Neutrophil (primary cell): ENCODE data around the gene SLC25A39.

Experiments used
- H3K27ac ChIP-seq: fragments of 200-600 bp; sonication (generic); 2 replicates; pipeline ENCODE4 v1.5.1; 2016; ENCODE audit warnings: mild to moderate bottlenecking, moderate library complexity
- H3K27me3 ChIP-seq: fragments of 200-600 bp; sonication (generic); 2 replicates; pipeline ENCODE4 v1.6.0; 2016; ENCODE audit warnings: mild to moderate bottlenecking
- H3K36me3 ChIP-seq: fragments of 200-600 bp; sonication (generic); 2 replicates; pipeline ENCODE4 v1.5.1; 2017
- H3K4me1 ChIP-seq, 2 experiments: fragments of 200-600 bp in 1 of 2; sonication (generic) in 1 of 2; 1 replicate in 1 of 2; 2 replicates in 1 of 2; pipeline versions ENCODE4 v1.5.1 to v1.6.1; 2013 to 2016; ENCODE audit warnings: low read depth in 1 of 2, low read length in 1 of 2, mild to moderate bottlenecking in 1 of 2, moderate library complexity in 1 of 2; ENCODE audit not compliant: control insufficient read depth in 1 of 2, insufficient read depth in 1 of 2
- H3K4me3 ChIP-seq, 2 experiments: fragments of 200-600 bp in 1 of 2; sonication (generic) in 1 of 2; 1 replicate in 1 of 2; 2 replicates in 1 of 2; pipeline ENCODE4 v1.5.1; 2013 to 2016; ENCODE audit warnings: low read depth in 1 of 2, low read length in 1 of 2, mild to moderate bottlenecking in 1 of 2, moderate library complexity in 1 of 2
- H3K9me3 ChIP-seq: fragments of 200-600 bp; sonication (generic); 2 replicates; pipeline ENCODE4 v1.5.1; 2016
- TF ChIP-seq, protein P1 (sequence below): fragments of 200-600 bp; sonication (generic); IDR thresholded peaks from 2 replicates; pipeline ENCODE4 v1.5.1; 2016; ENCODE audit warnings: antibody characterized with exemption

Gene SLC25A39

DNA sequence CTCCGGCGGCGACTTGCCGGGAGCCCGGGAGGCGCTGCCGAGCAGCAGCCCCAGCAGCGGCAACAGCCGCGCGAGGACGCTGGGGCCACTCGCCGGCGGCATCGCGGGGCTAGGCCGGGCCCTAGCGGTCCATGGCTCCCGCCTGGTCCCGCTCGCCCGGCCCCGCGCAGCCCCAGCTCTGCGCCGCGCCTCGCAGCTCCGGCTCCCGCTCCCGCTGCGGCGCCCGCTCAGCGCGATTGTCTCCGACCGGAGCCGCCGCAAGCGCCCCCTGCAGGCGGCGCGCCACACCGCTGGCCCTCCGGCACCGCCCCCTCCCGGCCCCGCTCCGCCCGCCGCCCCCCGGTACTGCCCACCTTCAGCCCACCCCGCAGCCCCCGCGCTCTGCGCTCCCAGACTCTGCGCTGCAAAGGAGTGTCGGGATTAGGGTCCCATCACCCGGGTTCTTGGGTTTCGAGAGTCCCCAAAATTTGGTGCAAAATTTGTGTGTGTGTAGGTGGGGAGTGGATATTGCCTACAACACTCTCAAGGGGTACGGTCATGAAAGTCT, 39.1 kb upstream of the SLC25A39 start, which contains the start of gene FAM171A2:
Gene FAM171A2, minus strand, starts transcription at position 241 of the 547 bp plus-strand sequence. Its CDS starts 139 bp downstream, at position 102.
- TF ChIP-seq, protein P1, sequence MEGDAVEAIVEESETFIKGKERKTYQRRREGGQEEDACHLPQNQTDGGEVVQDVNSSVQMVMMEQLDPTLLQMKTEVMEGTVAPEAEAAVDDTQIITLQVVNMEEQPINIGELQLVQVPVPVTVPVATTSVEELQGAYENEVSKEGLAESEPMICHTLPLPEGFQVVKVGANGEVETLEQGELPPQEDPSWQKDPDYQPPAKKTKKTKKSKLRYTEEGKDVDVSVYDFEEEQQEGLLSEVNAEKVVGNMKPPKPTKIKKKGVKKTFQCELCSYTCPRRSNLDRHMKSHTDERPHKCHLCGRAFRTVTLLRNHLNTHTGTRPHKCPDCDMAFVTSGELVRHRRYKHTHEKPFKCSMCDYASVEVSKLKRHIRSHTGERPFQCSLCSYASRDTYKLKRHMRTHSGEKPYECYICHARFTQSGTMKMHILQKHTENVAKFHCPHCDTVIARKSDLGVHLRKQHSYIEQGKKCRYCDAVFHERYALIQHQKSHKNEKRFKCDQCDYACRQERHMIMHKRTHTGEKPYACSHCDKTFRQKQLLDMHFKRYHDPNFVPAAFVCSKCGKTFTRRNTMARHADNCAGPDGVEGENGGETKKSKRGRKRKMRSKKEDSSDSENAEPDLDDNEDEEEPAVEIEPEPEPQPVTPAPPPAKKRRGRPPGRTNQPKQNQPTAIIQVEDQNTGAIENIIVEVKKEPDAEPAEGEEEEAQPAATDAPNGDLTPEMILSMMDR: peak; percentile 87
- H3K4me3 ChIP-seq: peak within 1 kb of the TSS; percentile 51 to 64
- H3K27ac ChIP-seq: no peak within 1 kb of the TSS
- peaks cover 98% of the 10 kb centered on the region for H3K27me3 ChIP-seq
- no peaks in the 10 kb centered on the region for H3K36me3 ChIP-seq
- no peaks in the 10 kb centered on the region for H3K9me3 ChIP-seq
- peaks cover 6 to 14% of the 10 kb centered on the region in 2 experiments for H3K4me1 ChIP-seq

DNA sequence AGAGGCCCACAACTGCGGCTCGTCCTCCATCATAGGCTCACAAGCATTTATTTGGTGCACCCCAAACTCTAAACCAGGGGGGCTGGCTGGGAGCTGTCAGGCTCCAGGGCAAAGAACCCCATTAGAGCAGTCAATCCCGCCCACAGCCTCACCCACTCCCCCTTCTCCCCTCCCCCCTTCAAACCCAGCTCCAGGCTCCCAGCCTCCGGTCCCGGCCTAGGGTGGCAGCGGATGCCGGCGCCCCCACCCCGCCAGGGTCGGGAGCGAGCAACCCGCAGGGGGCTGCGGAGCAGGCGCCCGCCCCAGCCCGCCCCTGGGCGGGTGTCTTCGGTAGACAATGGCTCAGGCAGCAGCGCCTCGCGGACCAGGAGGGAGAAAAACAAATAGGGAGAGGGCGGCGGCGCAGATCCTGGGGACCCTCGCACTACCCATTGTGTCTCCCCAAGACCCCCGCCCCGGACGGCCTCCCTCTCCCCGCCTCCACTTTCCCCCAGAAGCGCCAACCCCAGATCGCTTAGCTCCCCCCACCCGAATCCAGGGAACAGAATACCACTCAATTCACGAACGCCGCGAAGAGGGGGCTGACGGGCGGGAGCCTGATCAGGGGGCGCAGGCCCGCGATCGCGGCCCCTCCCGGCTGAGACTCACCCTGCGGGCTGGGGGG, 38.5 kb upstream of the SLC25A39 start:
- peaks cover 6 to 14% of the 10 kb centered on the region in 2 experiments for H3K4me1 ChIP-seq
- peak overlapping the region; percentile 51 to 64 for H3K4me3 ChIP-seq
- H3K9me3 ChIP-seq: no peaks in the 10 kb centered on the region
- no peaks in the 10 kb centered on the region for H3K36me3 ChIP-seq
- TF ChIP-seq, protein P1: no peak
- H3K27me3 ChIP-seq: peaks cover 93% of the 10 kb centered on the region
- no peak overlapping the region for H3K27ac ChIP-seq

DNA sequence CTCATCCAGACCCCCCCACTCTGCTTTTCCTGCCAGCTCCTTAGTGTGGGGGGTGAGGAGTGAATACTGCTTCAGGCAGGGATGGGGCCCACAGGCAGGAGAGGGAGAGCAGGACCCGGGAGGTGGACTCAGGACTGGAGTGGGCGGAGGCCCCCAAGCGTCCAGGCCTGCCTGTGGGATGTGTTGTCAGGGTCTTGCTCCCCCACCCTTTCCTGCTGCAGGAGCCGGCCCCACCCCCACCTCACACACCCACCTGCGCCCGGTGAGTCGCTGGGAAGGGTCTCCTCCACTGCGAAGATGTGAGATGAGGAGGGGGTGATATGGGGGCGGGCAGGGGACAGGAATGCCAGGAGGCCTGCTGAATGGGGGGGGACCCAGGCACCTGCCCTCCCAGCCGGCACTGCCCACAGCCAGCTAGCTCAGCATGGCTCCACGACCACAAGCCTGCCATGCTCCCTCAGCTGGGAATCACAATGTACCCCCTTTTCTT, 37.9 kb upstream of the SLC25A39 start:
- Histone ChIP-seq H3K27me3 (peaks cover 89% of the 10 kb centered on the region), H3K4me1 (peaks cover 6 to 14% of the 10 kb centered on the region in 2 experiments), H3K36me3 (no peaks in the 10 kb centered on the region), H3K27ac (no peak overlapping the region), H3K9me3 (no peaks in the 10 kb centered on the region), H3K4me3 (peak overlapping the region in 1 of 2 experiments; percentile 64)
- TF ChIP-seq, protein P1: no peak

DNA sequence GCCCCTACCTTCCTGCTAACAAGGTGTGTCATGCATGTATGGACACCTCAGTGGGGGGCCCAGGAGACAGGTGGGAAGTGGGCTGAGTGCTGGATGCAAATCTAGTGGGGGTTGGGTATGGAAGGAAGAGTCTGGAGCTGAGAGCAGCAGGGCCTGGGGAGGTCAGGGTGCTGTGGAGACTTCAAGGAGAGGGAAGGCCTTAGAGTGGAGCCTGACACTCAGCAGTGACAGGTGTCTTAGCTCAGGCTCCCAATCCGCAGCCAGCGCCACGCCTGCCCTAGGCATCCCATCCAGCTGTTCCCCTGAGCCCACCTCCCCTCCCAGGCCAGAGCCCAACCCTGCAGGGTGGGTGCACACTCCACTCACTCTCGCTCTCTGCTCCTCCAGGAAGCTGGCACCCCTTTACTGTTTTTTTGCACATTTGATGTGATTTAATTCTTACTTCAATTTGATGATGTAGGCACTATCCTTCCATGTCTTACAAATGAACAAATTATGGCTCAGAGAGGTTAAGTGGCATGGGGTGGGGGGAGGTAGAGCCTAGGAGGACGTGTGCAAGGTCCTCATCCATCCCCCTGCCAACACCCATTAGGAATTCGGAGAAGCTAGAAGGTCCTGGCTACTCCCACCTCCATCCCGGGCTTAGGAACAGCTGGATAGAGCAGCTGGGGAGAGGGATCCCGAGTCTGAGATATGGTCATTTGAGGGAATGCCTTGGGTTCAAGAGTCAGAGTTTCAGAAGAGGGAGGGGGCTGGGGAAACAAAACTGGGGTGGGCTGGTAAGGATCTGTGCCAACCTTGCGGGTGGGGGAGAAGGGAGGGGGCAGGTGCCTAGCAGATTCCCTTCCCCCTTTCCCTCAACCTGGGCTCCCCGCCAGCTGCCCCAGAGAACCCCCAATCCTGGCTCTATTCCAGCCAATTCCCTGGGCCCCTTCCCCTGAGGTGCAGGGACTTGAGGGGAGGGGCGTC, 37.0 kb upstream of the SLC25A39 start:
- Histone ChIP-seq H3K4me3 (no peak overlapping the region), H3K27ac (no peak overlapping the region), H3K4me1 (peaks cover 6 to 14% of the 10 kb centered on the region in 2 experiments), H3K27me3 (peaks cover 80% of the 10 kb centered on the region), H3K36me3 (no peaks in the 10 kb centered on the region), H3K9me3 (no peaks in the 10 kb centered on the region)
- TF ChIP-seq, protein P1: no peak

DNA sequence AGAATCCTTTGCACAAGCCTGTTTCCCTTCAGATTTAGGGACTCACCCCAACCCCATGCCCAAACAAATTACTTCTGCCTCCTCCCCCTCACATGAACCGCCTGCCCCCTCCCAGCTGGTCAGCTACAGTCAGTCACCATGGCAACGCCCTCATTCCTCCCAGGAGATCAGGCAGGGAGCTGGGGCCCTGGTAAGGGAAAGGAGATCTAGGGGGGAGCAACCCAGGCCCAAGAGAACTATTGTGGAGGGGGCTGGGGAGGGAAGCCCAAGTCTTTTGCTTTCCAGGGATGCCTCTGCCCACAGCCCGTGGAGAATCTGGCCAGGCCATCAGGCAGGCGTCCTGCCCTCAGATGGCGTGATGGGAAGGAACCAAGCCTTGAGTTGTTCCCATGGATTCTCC, 36.2 kb upstream of the SLC25A39 start:
- no peak overlapping the region for H3K4me3 ChIP-seq
- H3K36me3 ChIP-seq: no peaks in the 10 kb centered on the region
- TF ChIP-seq, protein P1: no peak
- H3K27me3 ChIP-seq: peaks cover 80% of the 10 kb centered on the region
- no peak overlapping the region for H3K27ac ChIP-seq
- H3K9me3 ChIP-seq: no peaks in the 10 kb centered on the region
- H3K4me1 ChIP-seq: peaks cover 6 to 14% of the 10 kb centered on the region in 2 experiments
